T-helper 22 cell (primary cell): ENCODE data around the gene BLID.

Experiments used
- DNase-seq: peaks from one replicate; pipeline ENCODE4 v3.0.0-alpha.2; 2020; ENCODE audit warnings: low read depth

Gene BLID

GRCh38 chr11:122115524-122116379 lies at the start of gene BLID:
Gene BLID, minus strand, starts transcription at chr11:122116215. Its CDS starts 293 bp downstream, at chr11:122115922.
- no peak for DNase-seq

- DNase-seq, result no peak
Observed at GRCh38 chr11:122163053-122163819, 47.2 kb upstream of the BLID start.

- no peak for DNase-seq
Observed at GRCh38 chr11:122162095-122162494, 46.1 kb upstream of the BLID start.

GRCh38 chr11:122160841-122161590 lies 45.0 kb upstream of the BLID start:
- DNase-seq, result no peak

- DNase-seq, result no peak
Observed at GRCh38 chr11:122159861-122160260, 43.8 kb upstream of the BLID start.

- DNase-seq, result no peak
Observed at GRCh38 chr11:122159173-122159721, 43.2 kb upstream of the BLID start.

GRCh38 chr11:122158171-122158570 lies 42.2 kb upstream of the BLID start:
- DNase-seq, result no peak

GRCh38 chr11:122157653-122158161 lies 41.7 kb upstream of the BLID start:
- no peak for DNase-seq

GRCh38 chr11:122156940-122157382 lies 40.9 kb upstream of the BLID start:
- DNase-seq, result no peak

GRCh38 chr11:122155765-122156527 lies 39.9 kb upstream of the BLID start:
- no peak for DNase-seq

GRCh38 chr11:122154994-122155393 lies 39.0 kb upstream of the BLID start:
- DNase-seq, result no peak

- DNase-seq, result no peak
Observed at GRCh38 chr11:122154227-122154626, 38.2 kb upstream of the BLID start.

GRCh38 chr11:122153746-122154145 lies 37.7 kb upstream of the BLID start:
- no peak for DNase-seq

- no peak for DNase-seq
Observed at GRCh38 chr11:122150216-122151124, 34.5 kb upstream of the BLID start.

- no peak for DNase-seq
Observed at GRCh38 chr11:122149202-122149601, 33.2 kb upstream of the BLID start.

- no peak for DNase-seq
Observed at GRCh38 chr11:122146475-122146874, 30.5 kb upstream of the BLID start.

- DNase-seq, result no peak
Observed at GRCh38 chr11:122145715-122146274, 29.8 kb upstream of the BLID start.

GRCh38 chr11:122144752-122145151 lies 28.7 kb upstream of the BLID start:
- no peak for DNase-seq

GRCh38 chr11:122141725-122142124 lies 25.7 kb upstream of the BLID start:
- no peak for DNase-seq

- no peak for DNase-seq
Observed at GRCh38 chr11:122140500-122140899, 24.5 kb upstream of the BLID start.
